Ishikawa (cell line): Measurements from ENCODE around the gene NKD1.

Experiments used
- CEBPB ChIP-seq: IDR thresholded peaks from 2 replicates; pipeline ENCODE4 v1.6.1; 2012
- CREB1 ChIP-seq: IDR thresholded peaks from 2 replicates; pipeline ENCODE4 v1.6.1; 2012; ENCODE audit warnings: low read depth
- EGR1 ChIP-seq: IDR thresholded peaks from 2 replicates; pipeline ENCODE4 v1.6.1; 2012
- EP300 ChIP-seq: IDR thresholded peaks from 2 replicates; pipeline ENCODE4 v1.6.1; 2012; ENCODE audit warnings: borderline replicate concordance
- FOXM1 ChIP-seq: IDR thresholded peaks from 2 replicates; pipeline ENCODE4 v1.6.1; 2012; ENCODE audit warnings: low read depth, borderline replicate concordance
- NFIC ChIP-seq: IDR thresholded peaks from 2 replicates; pipeline ENCODE4 v1.6.1; 2012
- RAD21 ChIP-seq: IDR thresholded peaks from 2 replicates; pipeline ENCODE4 v1.6.1; 2012; ENCODE audit warnings: low read depth
- TAF1 ChIP-seq: IDR thresholded peaks from 2 replicates; pipeline ENCODE4 v1.6.1; 2012; ENCODE audit warnings: low read depth, mild to moderate bottlenecking
- TCF12 ChIP-seq: IDR thresholded peaks from 2 replicates; pipeline ENCODE4 v1.6.1; 2012; ENCODE audit warnings: low read depth
- TEAD4 ChIP-seq: IDR thresholded peaks from 2 replicates; pipeline ENCODE4 v1.6.1; 2012
- YY1 ChIP-seq: IDR thresholded peaks from 2 replicates; pipeline ENCODE4 v1.6.1; 2012; ENCODE audit warnings: low read depth
- ZBTB7A ChIP-seq: IDR thresholded peaks from 2 replicates; pipeline ENCODE4 v1.6.1; 2012; ENCODE audit warnings: low read depth
- TF ChIP-seq, protein P1 (sequence below): IDR thresholded peaks from 2 replicates; pipeline ENCODE4 v1.6.1; 2012
- TF ChIP-seq, protein P2 (sequence below): IDR thresholded peaks from 2 replicates; pipeline ENCODE4 v1.6.1; 2012
- TF ChIP-seq, protein P3 (sequence below): IDR thresholded peaks from 2 replicates; pipeline ENCODE4 v1.6.1; 2012; ENCODE audit warnings: low read depth, mild to moderate bottlenecking

Gene NKD1

DNA sequence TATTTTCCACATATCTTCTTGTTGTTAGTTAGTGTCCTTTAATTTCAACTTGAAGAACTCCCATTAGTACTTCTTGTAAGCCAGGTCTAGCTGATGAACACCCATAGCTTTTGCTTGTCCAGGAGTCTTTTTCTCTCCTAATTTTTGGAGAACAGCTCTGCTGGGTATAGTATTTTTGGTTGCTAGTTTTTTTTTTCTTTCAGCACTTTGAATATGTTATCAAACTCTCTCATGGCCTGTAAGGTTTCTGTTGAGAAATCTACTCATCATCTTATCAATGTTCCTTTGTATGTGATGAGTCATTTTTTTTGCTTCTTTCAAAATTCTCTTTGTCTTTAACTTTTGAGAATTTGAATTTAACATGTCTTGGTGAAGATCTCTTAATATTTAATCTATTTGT lies 31.8 kb upstream of the NKD1 start:
- TF ChIP-seq TCF12 = no peak
- TF ChIP-seq YY1 = no peak
- no peak for TF ChIP-seq NFIC
- TF ChIP-seq EGR1 = no peak
- TF ChIP-seq TAF1 = no peak
- TF ChIP-seq CREB1 = no peak
- TF ChIP-seq RAD21 = no peak
- TF ChIP-seq EP300 = no peak
- no peak for TF ChIP-seq ZBTB7A
- TF ChIP-seq, protein P1, sequence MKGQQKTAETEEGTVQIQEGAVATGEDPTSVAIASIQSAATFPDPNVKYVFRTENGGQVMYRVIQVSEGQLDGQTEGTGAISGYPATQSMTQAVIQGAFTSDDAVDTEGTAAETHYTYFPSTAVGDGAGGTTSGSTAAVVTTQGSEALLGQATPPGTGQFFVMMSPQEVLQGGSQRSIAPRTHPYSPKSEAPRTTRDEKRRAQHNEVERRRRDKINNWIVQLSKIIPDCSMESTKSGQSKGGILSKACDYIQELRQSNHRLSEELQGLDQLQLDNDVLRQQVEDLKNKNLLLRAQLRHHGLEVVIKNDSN = no peak
- TF ChIP-seq, protein P2, sequence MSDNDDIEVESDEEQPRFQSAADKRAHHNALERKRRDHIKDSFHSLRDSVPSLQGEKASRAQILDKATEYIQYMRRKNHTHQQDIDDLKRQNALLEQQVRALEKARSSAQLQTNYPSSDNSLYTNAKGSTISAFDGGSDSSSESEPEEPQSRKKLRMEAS = no peak
- no peak for TF ChIP-seq CEBPB
- TF ChIP-seq, protein P3, sequence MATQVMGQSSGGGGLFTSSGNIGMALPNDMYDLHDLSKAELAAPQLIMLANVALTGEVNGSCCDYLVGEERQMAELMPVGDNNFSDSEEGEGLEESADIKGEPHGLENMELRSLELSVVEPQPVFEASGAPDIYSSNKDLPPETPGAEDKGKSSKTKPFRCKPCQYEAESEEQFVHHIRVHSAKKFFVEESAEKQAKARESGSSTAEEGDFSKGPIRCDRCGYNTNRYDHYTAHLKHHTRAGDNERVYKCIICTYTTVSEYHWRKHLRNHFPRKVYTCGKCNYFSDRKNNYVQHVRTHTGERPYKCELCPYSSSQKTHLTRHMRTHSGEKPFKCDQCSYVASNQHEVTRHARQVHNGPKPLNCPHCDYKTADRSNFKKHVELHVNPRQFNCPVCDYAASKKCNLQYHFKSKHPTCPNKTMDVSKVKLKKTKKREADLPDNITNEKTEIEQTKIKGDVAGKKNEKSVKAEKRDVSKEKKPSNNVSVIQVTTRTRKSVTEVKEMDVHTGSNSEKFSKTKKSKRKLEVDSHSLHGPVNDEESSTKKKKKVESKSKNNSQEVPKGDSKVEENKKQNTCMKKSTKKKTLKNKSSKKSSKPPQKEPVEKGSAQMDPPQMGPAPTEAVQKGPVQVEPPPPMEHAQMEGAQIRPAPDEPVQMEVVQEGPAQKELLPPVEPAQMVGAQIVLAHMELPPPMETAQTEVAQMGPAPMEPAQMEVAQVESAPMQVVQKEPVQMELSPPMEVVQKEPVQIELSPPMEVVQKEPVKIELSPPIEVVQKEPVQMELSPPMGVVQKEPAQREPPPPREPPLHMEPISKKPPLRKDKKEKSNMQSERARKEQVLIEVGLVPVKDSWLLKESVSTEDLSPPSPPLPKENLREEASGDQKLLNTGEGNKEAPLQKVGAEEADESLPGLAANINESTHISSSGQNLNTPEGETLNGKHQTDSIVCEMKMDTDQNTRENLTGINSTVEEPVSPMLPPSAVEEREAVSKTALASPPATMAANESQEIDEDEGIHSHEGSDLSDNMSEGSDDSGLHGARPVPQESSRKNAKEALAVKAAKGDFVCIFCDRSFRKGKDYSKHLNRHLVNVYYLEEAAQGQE = no peak
- TF ChIP-seq FOXM1 = no peak
- TF ChIP-seq TEAD4 = no peak

DNA sequence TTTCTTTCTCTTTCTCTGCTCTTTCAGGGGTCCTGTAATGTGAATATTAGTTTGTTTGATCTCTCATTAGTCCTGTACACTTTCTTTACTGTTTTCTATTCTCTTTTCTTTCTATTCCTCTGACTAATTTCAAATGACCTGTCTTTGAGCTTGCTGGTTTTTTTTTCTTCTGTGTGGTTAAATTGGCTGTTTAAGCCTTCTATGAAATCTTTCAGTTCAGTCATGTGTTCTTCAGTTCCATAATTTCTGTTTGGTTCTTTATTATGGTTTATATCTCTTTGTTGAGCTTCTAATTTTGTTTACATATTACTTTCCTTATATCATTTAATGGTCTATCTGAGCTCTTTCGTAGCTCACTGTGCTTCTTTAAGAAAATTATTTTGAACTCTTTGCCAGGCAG lies 31.3 kb upstream of the NKD1 start:
- TF ChIP-seq TEAD4 (no peak), TAF1 (no peak), TCF12 (no peak), FOXM1 (no peak), YY1 (no peak), ZBTB7A (no peak), EP300 (no peak), EGR1 (no peak), NFIC (no peak), CREB1 (no peak), CEBPB (no peak)
- TF ChIP-seq, protein P3 = no peak
- TF ChIP-seq, protein P1 = no peak
- TF ChIP-seq, protein P2 = no peak

DNA sequence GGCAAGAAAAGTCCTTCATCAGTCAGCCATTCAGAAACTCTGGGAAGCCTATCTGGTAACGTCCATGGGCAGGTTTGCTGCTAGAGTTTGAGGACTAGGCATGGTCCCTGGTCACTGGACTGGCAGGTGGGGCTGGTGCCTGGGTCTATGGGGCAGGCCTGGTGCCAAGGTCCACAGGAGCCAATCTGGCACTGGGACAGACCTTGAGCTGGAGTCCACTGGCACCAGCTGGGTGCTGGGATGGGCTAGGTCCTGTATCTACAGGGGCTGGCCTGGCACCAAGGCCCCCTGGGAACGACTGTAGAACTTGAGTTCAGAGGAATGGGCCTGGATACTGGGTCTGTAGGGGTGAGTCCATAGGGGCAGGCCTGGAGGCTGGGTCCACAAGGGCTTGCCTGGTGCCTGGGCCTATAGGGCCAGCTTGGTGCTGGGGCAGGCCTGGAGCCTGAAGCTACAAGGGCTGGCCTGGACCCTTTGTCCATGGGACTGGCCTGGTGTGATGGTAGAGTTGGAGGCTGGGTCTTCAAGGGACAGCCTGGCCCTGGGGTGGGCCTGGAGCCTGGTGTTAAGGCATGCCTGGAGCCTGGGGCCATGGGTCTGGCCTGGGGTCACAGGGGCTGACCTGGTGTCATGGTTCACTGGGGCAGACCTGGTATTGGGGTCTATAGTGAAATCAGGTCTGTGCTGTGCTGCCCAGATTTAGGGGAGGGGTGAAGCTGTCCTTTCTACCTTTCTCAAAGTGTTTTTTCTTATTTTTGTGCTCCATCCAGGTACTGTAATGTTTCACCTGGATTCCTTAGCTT lies 30.5 kb upstream of the NKD1 start:
- no peak for TF ChIP-seq NFIC
- TF ChIP-seq YY1 = no peak
- no peak for TF ChIP-seq ZBTB7A
- TF ChIP-seq RAD21 = no peak
- TF ChIP-seq, protein P2 = no peak
- TF ChIP-seq, protein P1 = no peak
- no peak for TF ChIP-seq TAF1
- TF ChIP-seq EGR1 = no peak
- TF ChIP-seq, protein P3 = no peak
- no peak for TF ChIP-seq CREB1
- no peak for TF ChIP-seq TCF12
- no peak for TF ChIP-seq CEBPB
- no peak for TF ChIP-seq FOXM1
- TF ChIP-seq TEAD4 = no peak
- TF ChIP-seq EP300 = no peak
